IMR-90 (cell line): Measurements from ENCODE around the gene RERE. TPM values are rescaled to one million over a fixed set of nuclear protein-coding genes. Genes with fewer than 3 reads are reported as not detected.

Source experiments
- ATAC-seq: fragments of 200-7000 bp; cut with Tn5 transposase; 2 replicates; pipeline ENCODE4 v1.9.1; 2020; ENCODE audit warnings: low read depth, mild to moderate bottlenecking, moderate library complexity
- BruUV-seq: library from RNA; stranded (reverse); fragments of 400-500 nt; replicated peaks from 2 replicates; lab custom pipeline; 2021; lab: Mats Ljungman, UMichigan
- CTCF ChIA-PET: fragments of 300-600 bp; formaldehyde crosslinking; extraction: SDS; loops from one replicate; lab custom pipeline; 2021; ENCODE audit warnings: antibody characterized with exemption; lab: Yijun Ruan, JAX
- POLR2A ChIA-PET: fragments of 300-600 bp; sonication (Branson Sonifier 250); formaldehyde crosslinking; loops from one replicate; lab custom pipeline; 2022; ENCODE audit warnings: antibody characterized with exemption; ENCODE audit not compliant: unreplicated experiment; lab: Charles Lee
- DNase-seq: peaks from one replicate; pipeline ENCODE4 v3.0.0; 2013
- H2AFZ ChIP-seq: replicated peaks from 2 replicates; pipeline ENCODE3; 2013; ENCODE audit warnings: low read length, mild to moderate bottlenecking; ENCODE audit not compliant: poor library complexity
- H2AK5ac ChIP-seq: 2 replicates; pipeline ENCODE4 v1.6.1; 2013; ENCODE audit warnings: low read depth, low read length, inconsistent platforms
- H2AK9ac ChIP-seq: replicated peaks from 2 replicates; pipeline ENCODE3; 2013; ENCODE audit warnings: mild to moderate bottlenecking, low read depth, low read length, moderate library complexity; ENCODE audit not compliant: poor library complexity
- H2BK120ac ChIP-seq: 2 replicates; pipeline ENCODE4 v1.6.1; 2013; ENCODE audit warnings: low read depth, low read length, inconsistent platforms
- H2BK15ac ChIP-seq: 3 replicates; pipeline ENCODE4 v1.6.1; 2013; ENCODE audit warnings: low read depth, low read length, inconsistent platforms
- H2BK20ac ChIP-seq: 2 replicates; pipeline ENCODE4 v1.6.1; 2013; ENCODE audit warnings: low read depth, mild to moderate bottlenecking, inconsistent platforms, low read length, moderate library complexity
- H2BK5ac ChIP-seq: 2 replicates; pipeline ENCODE4 v1.6.1; 2013; ENCODE audit warnings: mild to moderate bottlenecking, low read depth, low read length, inconsistent platforms; ENCODE audit not compliant: poor library complexity, severe bottlenecking
- H3K14ac ChIP-seq: replicated peaks from 2 replicates; pipeline ENCODE4 v1.6.1; 2013; ENCODE audit warnings: low read depth, low read length, inconsistent platforms
- H3K18ac ChIP-seq: 2 replicates; pipeline ENCODE4 v1.6.1; 2013; ENCODE audit warnings: low read depth, low read length, control low read depth
- H3K23ac ChIP-seq: 2 replicates; pipeline ENCODE4 v1.6.1; 2013; ENCODE audit warnings: low read depth, low read length, inconsistent platforms
- H3K27ac ChIP-seq: 2 replicates; pipeline ENCODE4 v1.5.1; 2013; ENCODE audit warnings: mild to moderate bottlenecking, control low read depth, low read length; ENCODE audit not compliant: insufficient read depth
- H3K27me3 ChIP-seq: 2 replicates; pipeline ENCODE4 v1.6.1; 2013; ENCODE audit warnings: low read length; ENCODE audit not compliant: control insufficient read depth, insufficient read depth
- H3K36me3 ChIP-seq: 2 replicates; pipeline ENCODE4 v1.6.1; 2013; ENCODE audit warnings: low read length, mixed read lengths; ENCODE audit not compliant: control insufficient read depth, insufficient read depth
- H3K4ac ChIP-seq: 2 replicates; pipeline ENCODE4 v1.6.1; 2013; ENCODE audit warnings: low read depth, low read length, inconsistent platforms
- H3K4me1 ChIP-seq: 2 replicates; pipeline ENCODE4 v1.6.1; 2013; ENCODE audit warnings: low read length, mixed read lengths; ENCODE audit not compliant: control insufficient read depth, insufficient read depth
- H3K4me2 ChIP-seq: 2 replicates; pipeline ENCODE4 v1.6.1; 2013; ENCODE audit warnings: low read depth, mild to moderate bottlenecking, control low read depth, low read length, moderate library complexity
- H3K4me3 ChIP-seq: 2 replicates; pipeline ENCODE4 v1.5.1; 2013; ENCODE audit warnings: low read depth, mild to moderate bottlenecking, control low read depth, low read length, moderate library complexity; ENCODE audit not compliant: insufficient read depth
- H3K56ac ChIP-seq: 2 replicates; pipeline ENCODE4 v1.6.1; 2013; ENCODE audit warnings: low read length, inconsistent platforms; ENCODE audit not compliant: insufficient read depth; ENCODE audit errors: extremely low read depth
- H3K79me1 ChIP-seq, 2 experiments: 2 replicates each; pipeline ENCODE4 v1.6.1; 2013; ENCODE audit warnings: low read length in 2 of 2, inconsistent platforms in 1 of 2, low read depth in 1 of 2
- H3K9ac ChIP-seq: 2 replicates; pipeline ENCODE4 v1.6.1; 2013; ENCODE audit warnings: low read depth, low read length, control low read depth
- H3K9me1 ChIP-seq: 2 replicates; pipeline ENCODE4 v1.6.1; 2013; ENCODE audit warnings: low read length, inconsistent platforms; ENCODE audit not compliant: insufficient read depth
- H3K9me3 ChIP-seq: 2 replicates; pipeline ENCODE4 v1.6.1; 2013; ENCODE audit warnings: low read length; ENCODE audit not compliant: control insufficient read depth, insufficient read depth
- H4K20me1 ChIP-seq: 2 replicates; pipeline ENCODE4 v1.6.1; 2013; ENCODE audit warnings: low read length, inconsistent platforms; ENCODE audit not compliant: insufficient read depth
- H4K5ac ChIP-seq: 2 replicates; pipeline ENCODE4 v1.6.1; 2013; ENCODE audit warnings: mild to moderate bottlenecking, low read depth, low read length, control low read depth
- H4K8ac ChIP-seq, 2 experiments: 2 replicates each; pipeline ENCODE4 v1.6.1; 2013; ENCODE audit warnings: low read depth in 2 of 2, low read length in 2 of 2, control low read depth in 1 of 2, inconsistent platforms in 1 of 2
- H4K91ac ChIP-seq: 2 replicates; pipeline ENCODE4 v1.6.1; 2013; ENCODE audit warnings: low read depth, low read length, inconsistent platforms; ENCODE audit not compliant: insufficient read depth
- BHLHE40 ChIP-seq: fragments of 150-350 bp; IDR thresholded peaks from 2 replicates; pipeline ENCODE4 v1.6.1; 2016; ENCODE audit warnings: mild to moderate bottlenecking, low read depth, low read length
- CHD1 ChIP-seq: IDR thresholded peaks from 2 replicates; pipeline ENCODE4 v1.6.1; 2012; ENCODE audit warnings: low read depth, low read length, improper control_type of control experiment
- CTCF ChIP-seq: conservative IDR thresholded peaks from 2 replicates; pipeline ENCODE4 v1.5.1; 2012; ENCODE audit warnings: mild to moderate bottlenecking, low read depth, low read length, improper control_type of control experiment
- ELK1 ChIP-seq: fragments of 150-350 bp; IDR thresholded peaks from 2 replicates; pipeline ENCODE4 v1.6.1; 2016; ENCODE audit warnings: low read depth, mild to moderate bottlenecking, low read length, moderate library complexity, borderline replicate concordance
- FOS ChIP-seq: fragments of 150-350 bp; IDR thresholded peaks from 2 replicates; pipeline ENCODE4 v1.6.1; 2016; ENCODE audit warnings: low read depth, low read length
- MAZ ChIP-seq: IDR thresholded peaks from 2 replicates; pipeline ENCODE4 v1.6.1; 2012; ENCODE audit warnings: low read depth, mild to moderate bottlenecking, low read length, improper control_type of control experiment, moderate library complexity, borderline replicate concordance
- MXI1 ChIP-seq: IDR thresholded peaks from 2 replicates; pipeline ENCODE4 v1.6.1; 2012; ENCODE audit warnings: low read depth, mild to moderate bottlenecking, low read length, moderate library complexity, borderline replicate concordance
- NFE2L2 ChIP-seq: fragments of 150-350 bp; IDR thresholded peaks from 2 replicates; pipeline ENCODE4 v1.6.1; 2016; ENCODE audit warnings: low read depth, mild to moderate bottlenecking, low read length
- POLR2A ChIP-seq: IDR thresholded peaks from 2 replicates; pipeline ENCODE4 v1.6.1; 2012; ENCODE audit warnings: mild to moderate bottlenecking, low read depth, low read length
- RAD21 ChIP-seq: IDR thresholded peaks from 2 replicates; pipeline ENCODE4 v1.6.1; 2012; ENCODE audit warnings: low read length, improper control_type of control experiment
- RCOR1 ChIP-seq: IDR thresholded peaks from 2 replicates; pipeline ENCODE4 v1.6.1; 2012; ENCODE audit warnings: mild to moderate bottlenecking, low read length, improper control_type of control experiment; ENCODE audit not compliant: insufficient replicate concordance
- RFX5 ChIP-seq: IDR thresholded peaks from 2 replicates; pipeline ENCODE4 v1.8.0; 2012; ENCODE audit warnings: low read depth, mild to moderate bottlenecking, low read length, moderate library complexity
- SMC3 ChIP-seq: fragments of 150-350 bp; IDR thresholded peaks from 2 replicates; pipeline ENCODE4 v1.6.1; 2016; ENCODE audit warnings: low read depth, mild to moderate bottlenecking, antibody characterized with exemption, low read length, moderate library complexity
- USF2 ChIP-seq: fragments of 150-350 bp; IDR thresholded peaks from 2 replicates; pipeline ENCODE4 v1.6.1; 2017; ENCODE audit warnings: mild to moderate bottlenecking, antibody characterized with exemption, low read length, low read depth
- WGBS, 2 experiments: methylation state at CpG; one replicate each; pipeline versions ENCODE4 v1.1.5 to v1.1.7; 2013; ENCODE audit warnings: missing lambda C conversion rate in 2 of 2; ENCODE audit not compliant: insufficient read length in 1 of 2; ENCODE audit errors: extremely low coverage in 2 of 2; 5-methylcytosine and 5-hydroxymethylcytosine counted together
- dilution Hi-C: fragments of 300-500 bp; cut with HindIII; formaldehyde crosslinking; loops from one replicate; pipeline ENCODE4 v1.14.3; 2018; ENCODE audit warnings: low sequenced_read_pairs; ENCODE audit not compliant: unreplicated experiment
- in situ Hi-C: fragments of 300-500 bp; cut with MboI; formaldehyde crosslinking; loops from 3 replicates; pipeline ENCODE4 v1.14.3; 2019; ENCODE audit warnings: low sequenced_read_pairs, inconsistent platforms, mixed read lengths
- intact Hi-C: fragments of 100-400 bp; cut with micrococcal nuclease; formaldehyde crosslinking; loops from 2 replicates; pipeline ENCODE4 v1.10.0; 2022
- polyA plus RNA-seq, 3 experiments: library from polyadenylated mRNA; depleted of rRNA; stranded (reverse); fragments of >200 nt; gene quantifications; 2 replicates each; pipeline ENCODE4 v1.2.3, GENCODE V29; 2012; ENCODE audit warnings: low replicate concordance in 1 of 3
- total RNA-seq: library from RNA; depleted of rRNA; stranded (reverse); fragments of >200 nt; gene quantifications from 2 replicates; pipeline ENCODE4 v1.2.3, GENCODE V29; 2012

The RERE gene
- total and polyA plus RNA-seq, 2 of the 4 experiments (the other 2 are of a cell fraction): 11.5 to 25.1 TPM

- intact Hi-C loops (no loop called here), in situ Hi-C loops (no loop called here), dilution Hi-C loops (no loop called here)
- Histone ChIP-seq H3K56ac (no peak overlapping the region; the same call in 1 of the 2 replicates), H3K4me1 (peaks cover 25% of the 10 kb centered on the region), H4K8ac (peak overlapping the region; percentile 13 to 80; a peak in 3 of 4 replicates), H3K18ac (peak overlapping the region; percentile 54), H3K9ac (no peak overlapping the region; the same call in 1 of the 2 replicates), H3K27me3 (no peaks in the 10 kb centered on the region), H3K27ac (peak overlapping the region; percentile 60; the same call in 1 of the 2 replicates), H3K36me3 (peaks cover 28% of the 10 kb centered on the region), H2BK15ac (peak overlapping the region; percentile 56; the same call in 1 of the 3 replicates), H3K79me1 (peaks cover 31 to 71% of the 10 kb centered on the region in 2 experiments), H4K5ac (peak overlapping the region; percentile 19; the same call in 1 of the 2 replicates), H3K9me1 (peaks cover 18% of the 10 kb centered on the region), H2AK9ac (no peak overlapping the region), H3K9me3 (no peaks in the 10 kb centered on the region), H4K20me1 (peaks cover 26% of the 10 kb centered on the region; the same call in 1 of the 2 replicates), H3K4me2 (no peak overlapping the region; the same call in 1 of the 2 replicates), H2BK20ac (peak overlapping the region; percentile 80; the same call in 1 of the 2 replicates), H3K14ac (peak overlapping the region; percentile 30), H4K91ac (peak overlapping the region; percentile 74), H3K4me3 (no peak overlapping the region), H2AFZ (no peak overlapping the region), H3K4ac (peak overlapping the region; percentile 65), H2BK5ac (peak overlapping the region; percentile 93), H2BK120ac (peak overlapping the region; percentile 71), H2AK5ac (peak overlapping the region; percentile 87; the same call in 1 of the 2 replicates), H3K23ac (peak overlapping the region; percentile 78; the same call in 1 of the 2 replicates)
- TF ChIP-seq RCOR1 (no peak), CTCF (no peak), BHLHE40 (no peak), USF2 (no peak), MXI1 (no peak), RAD21 (no peak), NFE2L2 (no peak), CHD1 (no peak), SMC3 (no peak), RFX5 (no peak), FOS (no peak), MAZ (no peak), ELK1 (no peak), POLR2A (no peak)
- ATAC-seq (no peak), DNase-seq (no peak)
- ChIA-PET POLR2A (no interaction called here), CTCF (no interaction called here)
- no CpG with 5 or more reads among the region's 2 CpGs for WGBS, 2 experiments
- BruUV-seq: no TSS peak
Measured at GRCh38 chr1:8398086-8398485, 419.4 kb downstream of the RERE start.
